ENCODE results near the gene CDH24. TPM values are rescaled to one million over a fixed set of nuclear protein-coding genes. Genes with fewer than 3 reads are reported as not detected.

The CDH24 gene
- total RNA-seq, 1 experiment from 2014 or later: 5.0 TPM

DNA sequence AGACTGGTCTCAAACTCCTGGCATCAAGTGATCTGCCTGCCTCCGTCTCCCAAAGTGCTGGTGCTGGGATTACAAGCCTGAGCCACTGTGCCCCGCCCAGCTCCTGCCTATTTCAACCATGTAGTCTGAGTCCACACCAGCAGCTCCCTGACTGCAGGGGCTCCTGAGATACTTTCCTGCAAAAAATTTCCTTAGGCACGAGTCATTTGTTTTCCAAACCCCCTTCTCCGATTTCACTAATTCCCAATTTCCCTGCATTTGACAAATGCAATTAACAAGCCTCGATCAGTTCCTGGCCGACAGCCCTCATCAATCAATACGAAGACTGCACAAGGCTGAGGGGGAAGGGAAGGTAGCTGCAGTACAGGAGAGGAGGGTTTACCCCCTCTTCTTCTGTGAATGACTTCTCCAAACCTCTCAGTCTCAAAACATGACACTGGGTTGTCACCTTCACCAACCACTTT lies 32.7 kb downstream of the CDH24 start:
- no TSS peak for BruUV-seq (replicated peaks)
- Mint-ChIP-seq H3K27me3 (ENCODE audit: unreplicated experiment) (no peaks in the 10 kb centered on the region), H3K27ac (ENCODE audit: unreplicated experiment) (no peak overlapping the region), H3K9me3 (ENCODE audit: low read depth, unreplicated experiment) (no peaks in the 10 kb centered on the region), H3K36me3 (ENCODE audit: insufficient read depth, unreplicated experiment) (peaks cover 26% of the 10 kb centered on the region), H3K4me3 (ENCODE audit: low read depth, unreplicated experiment) (no peak overlapping the region), H3K4me1 (ENCODE audit: low read depth, unreplicated experiment) (no peaks in the 10 kb centered on the region)
- DNase-seq: no peak
- TF ChIP-seq, protein P1, sequence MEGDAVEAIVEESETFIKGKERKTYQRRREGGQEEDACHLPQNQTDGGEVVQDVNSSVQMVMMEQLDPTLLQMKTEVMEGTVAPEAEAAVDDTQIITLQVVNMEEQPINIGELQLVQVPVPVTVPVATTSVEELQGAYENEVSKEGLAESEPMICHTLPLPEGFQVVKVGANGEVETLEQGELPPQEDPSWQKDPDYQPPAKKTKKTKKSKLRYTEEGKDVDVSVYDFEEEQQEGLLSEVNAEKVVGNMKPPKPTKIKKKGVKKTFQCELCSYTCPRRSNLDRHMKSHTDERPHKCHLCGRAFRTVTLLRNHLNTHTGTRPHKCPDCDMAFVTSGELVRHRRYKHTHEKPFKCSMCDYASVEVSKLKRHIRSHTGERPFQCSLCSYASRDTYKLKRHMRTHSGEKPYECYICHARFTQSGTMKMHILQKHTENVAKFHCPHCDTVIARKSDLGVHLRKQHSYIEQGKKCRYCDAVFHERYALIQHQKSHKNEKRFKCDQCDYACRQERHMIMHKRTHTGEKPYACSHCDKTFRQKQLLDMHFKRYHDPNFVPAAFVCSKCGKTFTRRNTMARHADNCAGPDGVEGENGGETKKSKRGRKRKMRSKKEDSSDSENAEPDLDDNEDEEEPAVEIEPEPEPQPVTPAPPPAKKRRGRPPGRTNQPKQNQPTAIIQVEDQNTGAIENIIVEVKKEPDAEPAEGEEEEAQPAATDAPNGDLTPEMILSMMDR (IDR thresholded peaks at IDR 0.05; ENCODE audit: unreplicated experiment): no peak
- intact Hi-C loops (cut with micrococcal nuclease; ENCODE audit: unreplicated experiment): no loop called here
- CTCF ChIA-PET: no interaction called here

- Mint-ChIP-seq H3K4me1 (ENCODE audit: low read depth, unreplicated experiment) (no peaks in the 10 kb centered on the region), H3K27ac (ENCODE audit: unreplicated experiment) (no peak overlapping the region), H3K36me3 (ENCODE audit: insufficient read depth, unreplicated experiment) (peaks cover 18% of the 10 kb centered on the region), H3K4me3 (ENCODE audit: low read depth, unreplicated experiment) (no peak overlapping the region), H3K27me3 (ENCODE audit: unreplicated experiment) (no peaks in the 10 kb centered on the region), H3K9me3 (ENCODE audit: low read depth, unreplicated experiment) (no peaks in the 10 kb centered on the region)
- TF ChIP-seq, protein P1 (IDR thresholded peaks at IDR 0.05; ENCODE audit: unreplicated experiment): no peak
- CTCF ChIA-PET: interaction anchor here (0.6 kb wide), 2 partner anchors 22 to 377 kb away, joined by 4 to 6 read pairs; no protein-coding TSS in a partner anchor
- DNase-seq: no peak
- intact Hi-C loops (cut with micrococcal nuclease; ENCODE audit: unreplicated experiment): no loop called here
- BruUV-seq (replicated peaks): no TSS peak
Observed at GRCh38 chr14:23023795-23024152, 33.5 kb downstream of the CDH24 start.

DNA sequence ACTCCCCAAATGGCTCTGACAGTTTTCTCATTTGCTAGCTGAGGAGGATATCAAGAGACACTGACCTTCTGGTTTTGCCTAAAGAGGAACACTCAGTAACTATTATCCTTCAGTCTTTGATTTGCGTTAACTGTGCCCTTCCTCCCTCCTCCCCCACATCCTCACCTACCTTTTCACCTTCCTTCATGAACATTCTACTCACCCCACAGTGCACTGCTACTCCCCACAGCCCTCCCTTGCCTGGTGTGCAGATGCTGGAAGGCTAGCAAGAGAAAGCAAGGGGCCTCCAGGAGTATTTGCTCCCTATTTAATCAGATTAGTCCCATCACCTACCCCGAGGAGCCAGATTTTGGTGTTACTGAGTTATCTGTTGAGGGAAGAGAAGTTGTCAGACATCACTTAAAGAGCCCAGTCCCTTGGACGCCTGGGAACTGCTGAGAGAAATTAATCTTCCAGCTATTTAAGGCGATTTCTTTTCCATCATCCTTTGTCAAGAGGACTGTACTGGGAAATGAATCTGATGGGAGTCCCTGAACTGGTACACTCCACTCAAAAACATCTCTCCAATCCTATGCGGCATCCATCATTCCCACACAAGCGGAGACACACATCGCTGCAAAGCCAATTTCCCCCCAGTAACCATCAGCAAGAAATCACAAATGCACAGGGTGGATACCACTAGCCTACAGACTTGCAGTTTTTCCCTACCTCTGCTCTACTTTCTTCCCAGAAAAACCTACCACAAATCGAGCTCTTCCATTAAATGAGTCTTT lies 34.1 kb downstream of the CDH24 start:
- intact Hi-C loops (cut with micrococcal nuclease; ENCODE audit: unreplicated experiment): no loop called here
- Mint-ChIP-seq H3K9me3 (ENCODE audit: low read depth, unreplicated experiment) (no peaks in the 10 kb centered on the region), H3K27me3 (ENCODE audit: unreplicated experiment) (no peaks in the 10 kb centered on the region), H3K36me3 (ENCODE audit: insufficient read depth, unreplicated experiment) (peaks cover 16% of the 10 kb centered on the region), H3K4me1 (ENCODE audit: low read depth, unreplicated experiment) (no peaks in the 10 kb centered on the region), H3K27ac (ENCODE audit: unreplicated experiment) (no peak overlapping the region), H3K4me3 (ENCODE audit: low read depth, unreplicated experiment) (no peak overlapping the region)
- no TSS peak for BruUV-seq (replicated peaks)
- DNase-seq: no peak
- TF ChIP-seq, protein P1 (IDR thresholded peaks at IDR 0.05; ENCODE audit: unreplicated experiment): no peak
- CTCF ChIA-PET: interaction anchor here (0.6 kb wide), 2 partner anchors 21 to 376 kb away, joined by 4 to 6 read pairs; no protein-coding TSS in a partner anchor

GRCh38 chr14:23021889-23022442 lies 35.4 kb downstream of the CDH24 start:
- CTCF ChIA-PET: no interaction called here
- no peaks in the 10 kb centered on the region for H3K27me3 Mint-ChIP-seq (ENCODE audit: unreplicated experiment)
- TF ChIP-seq, protein P1 (IDR thresholded peaks at IDR 0.05; ENCODE audit: unreplicated experiment): no peak
- H3K4me3 Mint-ChIP-seq (ENCODE audit: low read depth, unreplicated experiment): no peak overlapping the region
- peaks cover 9% of the 10 kb centered on the region for H3K36me3 Mint-ChIP-seq (ENCODE audit: insufficient read depth, unreplicated experiment)
- no peak overlapping the region for H3K27ac Mint-ChIP-seq (ENCODE audit: unreplicated experiment)
- no peaks in the 10 kb centered on the region for H3K9me3 Mint-ChIP-seq (ENCODE audit: low read depth, unreplicated experiment)
- H3K4me1 Mint-ChIP-seq (ENCODE audit: low read depth, unreplicated experiment): no peaks in the 10 kb centered on the region
- intact Hi-C loops (cut with micrococcal nuclease; ENCODE audit: unreplicated experiment): no loop called here
- no TSS peak for BruUV-seq (replicated peaks)
- no peak for DNase-seq
